Fibroblast of lung (primary cell): ENCODE results near the gene NOL4L. TPM values are rescaled to one million over a fixed set of nuclear protein-coding genes. Genes with fewer than 3 reads are reported as not detected.

Experiments
- DNase-seq, 2 donors: peaks; one replicate each; pipeline versions ENCODE4 v3.0.0 to v3.0.0-alpha.2; 2010; ENCODE audit warnings: low read depth in 2 of 2
- H2AFZ ChIP-seq: 2 replicates; pipeline ENCODE4 v1.5.1; 2012; ENCODE audit warnings: low read length, control low read depth, inconsistent platforms
- H3K27ac ChIP-seq: 2 replicates; pipeline ENCODE4 v1.5.1; 2011; ENCODE audit warnings: low read length, control low read depth; ENCODE audit not compliant: insufficient read depth
- H3K27me3 ChIP-seq: 2 replicates; pipeline ENCODE4 v1.5.1; 2011; ENCODE audit warnings: mild to moderate bottlenecking, low read length; ENCODE audit not compliant: control insufficient read depth, insufficient read depth
- H3K36me3 ChIP-seq: 2 replicates; pipeline ENCODE4 v1.5.1; 2011; ENCODE audit warnings: low read length; ENCODE audit not compliant: control insufficient read depth, insufficient read depth
- H3K4me1 ChIP-seq: 2 replicates; pipeline ENCODE4 v1.5.1; 2011; ENCODE audit warnings: low read length; ENCODE audit not compliant: control insufficient read depth, insufficient read depth; ENCODE audit errors: extremely low read depth
- H3K4me2 ChIP-seq: 2 replicates; pipeline ENCODE4 v1.5.1; 2011; ENCODE audit warnings: low read length, control low read depth; ENCODE audit not compliant: insufficient read depth; ENCODE audit errors: extremely low read depth
- H3K4me3 ChIP-seq, 4 experiments: fragments of 200-600 bp in 1 of 4; sonication (generic) in 1 of 4; replicated peaks in 1 of 4; 2 replicates each; pipeline ENCODE4 v1.5.1; 2011 to 2016; ENCODE audit warnings: low read length in 4 of 4, low read depth in 3 of 4, mild to moderate bottlenecking in 3 of 4, control low read depth in 2 of 4, inconsistent platforms in 1 of 4, mixed read lengths in 1 of 4; ENCODE audit not compliant: insufficient read depth in 1 of 4; ENCODE audit errors: control extremely low read depth in 1 of 4
- H3K79me2 ChIP-seq: 2 replicates; pipeline ENCODE4 v1.5.1; 2012; ENCODE audit warnings: mild to moderate bottlenecking, low read length, inconsistent platforms; ENCODE audit not compliant: control insufficient read depth, insufficient read depth
- H3K9ac ChIP-seq: 2 replicates; pipeline ENCODE4 v1.5.1; 2011; ENCODE audit warnings: mild to moderate bottlenecking, low read length, control low read depth; ENCODE audit not compliant: insufficient read depth
- H3K9me3 ChIP-seq: 2 replicates; pipeline ENCODE4 v1.5.1; 2012; ENCODE audit warnings: low read depth, low read length; ENCODE audit not compliant: control insufficient read depth, insufficient read depth
- H4K20me1 ChIP-seq: 2 replicates; pipeline ENCODE4 v1.5.1; 2011; ENCODE audit warnings: low read length; ENCODE audit not compliant: control insufficient read depth, insufficient read depth; ENCODE audit errors: extremely low read depth
- EZH2 ChIP-seq: IDR thresholded peaks from 2 replicates; pipeline ENCODE4 v1.5.1; 2012; ENCODE audit warnings: low read length, control low read depth, mild to moderate bottlenecking; ENCODE audit errors: missing control alignments
- polyA plus RNA-seq, 2 donors: library from polyadenylated mRNA; depleted of rRNA in 1 of 2; stranded (reverse) in 1 of 2; unstranded in 1 of 2; fragments of >200 nt; gene quantifications; 2 replicates each; pipeline ENCODE4 v1.2.1, GENCODE V29; 2011 to 2012; ENCODE audit warnings: missing spikeins in 1 of 2
- total RNA-seq: library from RNA; depleted of rRNA; stranded (reverse); fragments of >200 nt; gene quantifications from 2 replicates; pipeline ENCODE4 v1.2.1, GENCODE V29; 2014
- TF ChIP-seq, protein P1 (sequence below), 2 donors: IDR thresholded peaks in 1 of 2; conservative IDR thresholded peaks in 1 of 2; 1 replicate in 1 of 2; 2 replicates in 1 of 2; pipeline ENCODE4 v1.5.1; 2011 to 2012; ENCODE audit warnings: low read length in 2 of 2, control low read depth in 1 of 2, inconsistent platforms in 1 of 2, low read depth in 1 of 2, mild to moderate bottlenecking in 1 of 2

Gene NOL4L
- total and polyA plus RNA-seq, 2 donors (not counting 1 experiment from before 2014, with no cell fraction given) = 3.2 to 4.0 TPM

- Histone ChIP-seq H3K79me2 (peaks cover 41% of the 10 kb centered on the region), H3K4me1 (peaks cover 2% of the 10 kb centered on the region), H3K27me3 (no peaks in the 10 kb centered on the region), H3K4me3 (no peak overlapping the region), H2AFZ (no peak overlapping the region), H3K27ac (no peak overlapping the region), H3K9me3 (no peaks in the 10 kb centered on the region), H4K20me1 (no peaks in the 10 kb centered on the region), H3K36me3 (no peaks in the 10 kb centered on the region), H3K4me2 (no peak overlapping the region), H3K9ac (no peak overlapping the region)
- TF ChIP-seq, protein P1, sequence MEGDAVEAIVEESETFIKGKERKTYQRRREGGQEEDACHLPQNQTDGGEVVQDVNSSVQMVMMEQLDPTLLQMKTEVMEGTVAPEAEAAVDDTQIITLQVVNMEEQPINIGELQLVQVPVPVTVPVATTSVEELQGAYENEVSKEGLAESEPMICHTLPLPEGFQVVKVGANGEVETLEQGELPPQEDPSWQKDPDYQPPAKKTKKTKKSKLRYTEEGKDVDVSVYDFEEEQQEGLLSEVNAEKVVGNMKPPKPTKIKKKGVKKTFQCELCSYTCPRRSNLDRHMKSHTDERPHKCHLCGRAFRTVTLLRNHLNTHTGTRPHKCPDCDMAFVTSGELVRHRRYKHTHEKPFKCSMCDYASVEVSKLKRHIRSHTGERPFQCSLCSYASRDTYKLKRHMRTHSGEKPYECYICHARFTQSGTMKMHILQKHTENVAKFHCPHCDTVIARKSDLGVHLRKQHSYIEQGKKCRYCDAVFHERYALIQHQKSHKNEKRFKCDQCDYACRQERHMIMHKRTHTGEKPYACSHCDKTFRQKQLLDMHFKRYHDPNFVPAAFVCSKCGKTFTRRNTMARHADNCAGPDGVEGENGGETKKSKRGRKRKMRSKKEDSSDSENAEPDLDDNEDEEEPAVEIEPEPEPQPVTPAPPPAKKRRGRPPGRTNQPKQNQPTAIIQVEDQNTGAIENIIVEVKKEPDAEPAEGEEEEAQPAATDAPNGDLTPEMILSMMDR (conservative IDR thresholded peaks at IDR 0.05 in 1 of 2, IDR thresholded peaks at IDR 0.05 in 1 of 2; ENCODE audit: low read depth in 1 of 2, low read length in 2 of 2) = no peak
- TF ChIP-seq EZH2 = no peak
- DNase-seq = no peak
Observed at GRCh38 chr20:32418376-32418775, 166.8 kb downstream of the NOL4L start.

- Histone ChIP-seq H2AFZ (no peak overlapping the region), H3K27ac (no peak overlapping the region), H3K36me3 (no peaks in the 10 kb centered on the region), H3K79me2 (peaks cover 49% of the 10 kb centered on the region), H3K9me3 (no peaks in the 10 kb centered on the region), H3K4me1 (peaks cover 2% of the 10 kb centered on the region), H4K20me1 (no peaks in the 10 kb centered on the region), H3K4me3 (no peak overlapping the region), H3K4me2 (no peak overlapping the region), H3K27me3 (no peaks in the 10 kb centered on the region), H3K9ac (no peak overlapping the region)
- TF ChIP-seq, protein P1 (conservative IDR thresholded peaks at IDR 0.05 in 1 of 2, IDR thresholded peaks at IDR 0.05 in 1 of 2; ENCODE audit: low read depth in 1 of 2, low read length in 2 of 2) = no peak
- no peak for TF ChIP-seq EZH2
- no peak for DNase-seq
Observed at GRCh38 chr20:32416206-32416605, 168.9 kb downstream of the NOL4L start.

DNA sequence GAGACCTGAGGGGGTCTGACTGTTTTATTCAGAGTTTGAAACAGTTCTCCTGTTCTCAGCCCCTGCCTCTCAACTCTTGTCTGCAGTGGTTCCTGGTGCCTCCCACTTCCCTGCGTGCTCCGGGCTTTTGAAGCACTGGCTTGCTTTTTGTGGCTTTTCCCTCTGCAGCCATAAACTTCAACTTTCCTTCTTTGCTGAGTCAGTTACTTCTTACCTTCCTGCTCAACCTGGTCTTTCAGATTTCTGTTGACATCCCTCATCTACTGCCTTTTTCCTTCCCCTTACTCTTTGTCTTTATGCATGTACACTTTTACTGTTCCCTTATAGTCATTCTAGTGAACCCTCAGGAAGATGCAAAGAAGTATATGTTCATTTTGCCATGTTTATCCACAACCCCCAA is 169.6 kb downstream of the NOL4L start:
- TF ChIP-seq, protein P1 (conservative IDR thresholded peaks at IDR 0.05 in 1 of 2, IDR thresholded peaks at IDR 0.05 in 1 of 2; ENCODE audit: low read depth in 1 of 2, low read length in 2 of 2) = no peak
- TF ChIP-seq EZH2 = no peak
- Histone ChIP-seq H3K4me2 (no peak overlapping the region), H2AFZ (no peak overlapping the region), H3K4me3 (no peak overlapping the region), H3K27me3 (no peaks in the 10 kb centered on the region), H4K20me1 (no peaks in the 10 kb centered on the region), H3K9ac (no peak overlapping the region), H3K9me3 (no peaks in the 10 kb centered on the region), H3K36me3 (no peaks in the 10 kb centered on the region), H3K27ac (no peak overlapping the region), H3K4me1 (peaks cover 2% of the 10 kb centered on the region), H3K79me2 (peaks cover 49% of the 10 kb centered on the region)
- no peak for DNase-seq
